Kidney epithelial cell (primary cell): ENCODE results near the gene MAPT. TPM values are rescaled to one million over a fixed set of nuclear protein-coding genes. Genes with fewer than 3 reads are reported as not detected.

Experiments
- DNase-seq: peaks from one replicate; pipeline ENCODE4 v3.0.0-alpha.2; 2010; ENCODE audit warnings: low read depth
- H3K27me3 ChIP-seq: 2 replicates; pipeline ENCODE4 v1.6.0; 2011; ENCODE audit warnings: low read length; ENCODE audit not compliant: control insufficient read depth, insufficient read depth
- H3K36me3 ChIP-seq: 2 replicates; pipeline ENCODE4 v1.5.1; 2011; ENCODE audit warnings: low read length; ENCODE audit not compliant: control insufficient read depth, insufficient read depth
- H3K4me3 ChIP-seq: 2 replicates; pipeline ENCODE4 v1.5.1; 2011; ENCODE audit warnings: low read depth, mild to moderate bottlenecking, control low read depth, low read length
- CTCF ChIP-seq: IDR thresholded peaks from 2 replicates; pipeline ENCODE4 v1.5.1; 2011; ENCODE audit warnings: mild to moderate bottlenecking, moderate library complexity, low read length, control low read depth, inconsistent platforms; ENCODE audit not compliant: insufficient read depth, poor library complexity, severe bottlenecking
- total RNA-seq: library from RNA; depleted of rRNA; stranded (reverse); fragments of >200 nt; gene quantifications from 2 replicates; pipeline ENCODE4 v1.2.3, GENCODE V29; 2015

MAPT gene
- total RNA-seq, 1 donor from 2014 or later: 0.25 TPM

- no peak for DNase-seq
These were observed 26.7 kb upstream of the MAPT start for GRCh38 chr17:45867702-45868101.

DNA sequence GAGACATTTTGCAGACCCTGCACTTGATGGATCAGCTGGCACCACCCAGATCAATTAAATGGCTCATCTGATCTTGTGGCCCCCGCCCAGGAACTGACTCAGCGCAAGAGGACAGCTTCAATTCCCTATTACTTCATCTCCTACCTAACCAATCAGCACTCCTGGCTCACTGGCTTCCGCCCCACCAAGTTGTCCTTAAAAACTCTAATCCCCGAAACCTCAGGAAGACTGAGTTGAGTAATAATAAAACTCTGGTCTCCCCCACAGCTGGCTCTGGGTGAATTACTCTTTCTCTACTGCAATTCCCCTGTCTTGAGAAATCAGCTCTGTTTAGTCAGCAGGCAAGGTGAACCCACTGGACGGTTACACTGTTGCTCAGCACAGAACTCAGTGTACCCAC, 26.1 kb upstream of the MAPT start:
- no peak for TF ChIP-seq CTCF
- Histone ChIP-seq H3K36me3 (no peaks in the 10 kb centered on the region), H3K4me3 (no peak overlapping the region), H3K27me3 (peaks cover 8% of the 10 kb centered on the region)
- no peak for DNase-seq

More at GRCh38 chr17:45867702-45868101, 26.7 kb upstream of the MAPT start:
- no peaks in the 10 kb centered on the region for H3K36me3 ChIP-seq
- no peak for TF ChIP-seq CTCF
- no peak overlapping the region for H3K4me3 ChIP-seq
- H3K27me3 ChIP-seq: peaks cover 8% of the 10 kb centered on the region

- Histone ChIP-seq H3K27me3 (peaks cover 6% of the 10 kb centered on the region), H3K4me3 (no peak overlapping the region), H3K36me3 (no peaks in the 10 kb centered on the region)
- DNase-seq: no peak
- TF ChIP-seq CTCF: no peak
These were observed 24.5 kb upstream of the MAPT start for GRCh38 chr17:45869676-45870341.

DNA sequence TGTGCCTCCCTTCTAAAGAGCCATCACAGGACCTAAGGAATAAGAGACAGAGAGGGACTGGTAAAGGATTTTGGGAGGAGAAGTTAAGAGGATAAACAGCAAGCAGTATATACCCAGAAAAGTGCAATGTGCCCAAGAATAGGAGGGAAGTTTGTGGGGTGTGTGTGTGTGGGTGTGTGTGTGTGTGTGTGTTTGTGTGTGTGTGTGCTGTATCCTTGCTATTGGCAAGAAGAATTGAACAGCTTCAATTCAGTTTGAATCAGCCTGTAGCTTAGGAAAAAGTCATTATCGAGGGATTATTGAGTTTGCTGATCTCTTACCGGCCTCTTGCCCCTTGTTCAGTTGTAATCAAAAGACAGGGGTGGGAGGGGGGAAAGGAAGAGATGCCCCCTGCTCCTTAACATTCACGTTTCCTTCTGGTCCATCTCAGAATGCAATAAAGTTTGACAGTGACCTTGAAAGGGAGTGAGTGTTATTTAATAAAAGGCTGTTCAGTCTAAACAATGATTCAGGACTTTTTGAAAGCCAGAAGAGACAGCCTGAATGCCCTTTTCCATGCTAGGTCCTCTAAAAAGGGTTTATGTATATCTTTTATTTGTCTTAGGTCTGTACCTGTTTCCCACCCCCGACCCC, 23.9 kb upstream of the MAPT start:
- H3K36me3 ChIP-seq: no peaks in the 10 kb centered on the region
- peaks cover 5% of the 10 kb centered on the region for H3K27me3 ChIP-seq
- TF ChIP-seq CTCF: no peak
- DNase-seq: no peak
- no peak overlapping the region for H3K4me3 ChIP-seq

GRCh38 chr17:45871718-45872117, 22.6 kb upstream of the MAPT start:
- H3K4me3 ChIP-seq: no peak overlapping the region
- H3K36me3 ChIP-seq: no peaks in the 10 kb centered on the region
- TF ChIP-seq CTCF: no peak
- H3K27me3 ChIP-seq: peaks cover 3% of the 10 kb centered on the region
- DNase-seq: no peak
